ES-I3 (cell line): ENCODE data around the gene JMJD1C.

ENCODE experiments used
- H3K36me3 ChIP-seq: 2 replicates; pipeline ENCODE4 v1.6.1; 2013; ENCODE audit warnings: mild to moderate bottlenecking, low read length, control low read depth, moderate library complexity; ENCODE audit not compliant: insufficient read depth
- H3K4me1 ChIP-seq: 2 replicates; pipeline ENCODE4 v1.6.1; 2013; ENCODE audit warnings: mild to moderate bottlenecking, control low read depth, low read length; ENCODE audit not compliant: insufficient read depth
- H3K9ac ChIP-seq: 2 replicates; pipeline ENCODE4 v1.6.1; 2013; ENCODE audit warnings: low read depth, mild to moderate bottlenecking, low read length, moderate library complexity
- H3K9me3 ChIP-seq: 2 replicates; pipeline ENCODE4 v1.6.1; 2013; ENCODE audit warnings: mild to moderate bottlenecking, low read length, moderate library complexity; ENCODE audit not compliant: control insufficient read depth, insufficient read depth

The JMJD1C gene

GRCh38 chr10:63415640-63416244 is 50.0 kb downstream of the JMJD1C start:
- Histone ChIP-seq H3K9ac (no peak overlapping the region), H3K36me3 (no peaks in the 10 kb centered on the region), H3K4me1 (peaks cover 7% of the 10 kb centered on the region; the same call in 1 of the 2 replicates), H3K9me3 (no peaks in the 10 kb centered on the region)

GRCh38 chr10:63414481-63415260 is 51.1 kb downstream of the JMJD1C start:
- Histone ChIP-seq H3K9ac (no peak overlapping the region), H3K4me1 (peaks cover 10% of the 10 kb centered on the region; the same call in 1 of the 2 replicates), H3K36me3 (no peaks in the 10 kb centered on the region), H3K9me3 (no peaks in the 10 kb centered on the region)

GRCh38 chr10:63413429-63413828 is 52.3 kb downstream of the JMJD1C start:
- H3K9me3 ChIP-seq: no peaks in the 10 kb centered on the region
- H3K9ac ChIP-seq: no peak overlapping the region
- H3K36me3 ChIP-seq: no peaks in the 10 kb centered on the region
- peaks cover 17% of the 10 kb centered on the region for H3K4me1 ChIP-seq

- H3K9ac ChIP-seq: no peak overlapping the region
- peaks cover 11% of the 10 kb centered on the region for H3K4me1 ChIP-seq
- no peaks in the 10 kb centered on the region for H3K36me3 ChIP-seq
- H3K9me3 ChIP-seq: no peaks in the 10 kb centered on the region
Observed at GRCh38 chr10:63412304-63412703, 53.5 kb downstream of the JMJD1C start.

GRCh38 chr10:63410633-63411032 is 55.1 kb downstream of the JMJD1C start:
- Histone ChIP-seq H3K9ac (no peak overlapping the region), H3K4me1 (peaks cover 11% of the 10 kb centered on the region), H3K36me3 (no peaks in the 10 kb centered on the region), H3K9me3 (no peaks in the 10 kb centered on the region)

- peaks cover 11% of the 10 kb centered on the region for H3K4me1 ChIP-seq
- H3K36me3 ChIP-seq: no peaks in the 10 kb centered on the region
- H3K9ac ChIP-seq: no peak overlapping the region
- no peaks in the 10 kb centered on the region for H3K9me3 ChIP-seq
Observed at GRCh38 chr10:63409465-63410027, 56.2 kb downstream of the JMJD1C start.

GRCh38 chr10:63407136-63407662 is 58.6 kb downstream of the JMJD1C start:
- Histone ChIP-seq H3K9ac (no peak overlapping the region), H3K9me3 (no peaks in the 10 kb centered on the region), H3K4me1 (peaks cover 11% of the 10 kb centered on the region), H3K36me3 (no peaks in the 10 kb centered on the region)

- Histone ChIP-seq H3K9ac (no peak overlapping the region), H3K4me1 (no peaks in the 10 kb centered on the region), H3K9me3 (no peaks in the 10 kb centered on the region; the same call in 1 of the 2 replicates)
Observed at GRCh38 chr10:63396133-63396761, 69.5 kb downstream of the JMJD1C start.

GRCh38 chr10:63393050-63393449 is 72.7 kb downstream of the JMJD1C start:
- Histone ChIP-seq H3K9me3 (no peaks in the 10 kb centered on the region; the same call in 1 of the 2 replicates), H3K4me1 (no peaks in the 10 kb centered on the region), H3K36me3 (no peaks in the 10 kb centered on the region), H3K9ac (no peak overlapping the region)

More at GRCh38 chr10:63396133-63396761, 69.5 kb downstream of the JMJD1C start:
- no peaks in the 10 kb centered on the region for H3K36me3 ChIP-seq

- Histone ChIP-seq H3K9ac (no peak overlapping the region), H3K36me3 (no peaks in the 10 kb centered on the region), H3K9me3 (no peaks in the 10 kb centered on the region; the same call in 1 of the 2 replicates), H3K4me1 (no peaks in the 10 kb centered on the region)
Observed at GRCh38 chr10:63392224-63392623, 73.6 kb downstream of the JMJD1C start.

- no peaks in the 10 kb centered on the region for H3K4me1 ChIP-seq
- no peaks in the 10 kb centered on the region for H3K36me3 ChIP-seq
- H3K9me3 ChIP-seq: no peaks in the 10 kb centered on the region; the same call in 1 of the 2 replicates
- no peak overlapping the region for H3K9ac ChIP-seq
Observed at GRCh38 chr10:63391812-63392211, 74.0 kb downstream of the JMJD1C start.

- H3K9me3 ChIP-seq: no peaks in the 10 kb centered on the region; the same call in 1 of the 2 replicates
- H3K36me3 ChIP-seq: no peaks in the 10 kb centered on the region
- H3K4me1 ChIP-seq: no peaks in the 10 kb centered on the region
- H3K9ac ChIP-seq: no peak overlapping the region
Observed at GRCh38 chr10:63390521-63390920, 75.3 kb downstream of the JMJD1C start.

GRCh38 chr10:63388421-63389031 is 77.3 kb downstream of the JMJD1C start:
- H3K9me3 ChIP-seq: no peaks in the 10 kb centered on the region; the same call in 1 of the 2 replicates
- no peaks in the 10 kb centered on the region for H3K36me3 ChIP-seq
- no peak overlapping the region for H3K9ac ChIP-seq
- H3K4me1 ChIP-seq: no peaks in the 10 kb centered on the region

- Histone ChIP-seq H3K4me1 (no peaks in the 10 kb centered on the region), H3K36me3 (no peaks in the 10 kb centered on the region), H3K9me3 (no peaks in the 10 kb centered on the region), H3K9ac (no peak overlapping the region)
Observed at GRCh38 chr10:63385254-63385653, 80.5 kb downstream of the JMJD1C start.
